ENCODE results near the gene SH3GLB2. TPM values are rescaled to one million over a fixed set of nuclear protein-coding genes. Genes with fewer than 3 reads are reported as not detected.
A peak's percentile ranks its signal among the peaks of the same experiment; 100 is the strongest.

SH3GLB2 gene
- total and polyA plus RNA-seq, 4 donors = 5.0 to 26.9 (median 18.3) TPM

- TF ChIP-seq, protein P1, sequence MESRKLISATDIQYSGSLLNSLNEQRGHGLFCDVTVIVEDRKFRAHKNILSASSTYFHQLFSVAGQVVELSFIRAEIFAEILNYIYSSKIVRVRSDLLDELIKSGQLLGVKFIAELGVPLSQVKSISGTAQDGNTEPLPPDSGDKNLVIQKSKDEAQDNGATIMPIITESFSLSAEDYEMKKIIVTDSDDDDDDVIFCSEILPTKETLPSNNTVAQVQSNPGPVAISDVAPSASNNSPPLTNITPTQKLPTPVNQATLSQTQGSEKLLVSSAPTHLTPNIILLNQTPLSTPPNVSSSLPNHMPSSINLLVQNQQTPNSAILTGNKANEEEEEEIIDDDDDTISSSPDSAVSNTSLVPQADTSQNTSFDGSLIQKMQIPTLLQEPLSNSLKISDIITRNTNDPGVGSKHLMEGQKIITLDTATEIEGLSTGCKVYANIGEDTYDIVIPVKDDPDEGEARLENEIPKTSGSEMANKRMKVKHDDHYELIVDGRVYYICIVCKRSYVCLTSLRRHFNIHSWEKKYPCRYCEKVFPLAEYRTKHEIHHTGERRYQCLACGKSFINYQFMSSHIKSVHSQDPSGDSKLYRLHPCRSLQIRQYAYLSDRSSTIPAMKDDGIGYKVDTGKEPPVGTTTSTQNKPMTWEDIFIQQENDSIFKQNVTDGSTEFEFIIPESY (IDR thresholded peaks at IDR 0.05) = no peak
- TF ChIP-seq JUND (IDR thresholded peaks at IDR 0.05) (no peak), FOXA2 (IDR thresholded peaks at IDR 0.05) (no peak), FOXA1 (IDR thresholded peaks at IDR 0.05) (no peak), HNF4A (conservative IDR thresholded peaks at IDR 0.05) (no peak), TAF1 (conservative IDR thresholded peaks at IDR 0.05) (no peak), YY1 (IDR thresholded peaks at IDR 0.05) (no peak), ATF3 (IDR thresholded peaks at IDR 0.05) (no peak), RXRA (IDR thresholded peaks at IDR 0.05) (no peak), NR2F2 (IDR thresholded peaks at IDR 0.05) (no peak), EGR1 (IDR thresholded peaks at IDR 0.05; ENCODE audit: low read depth in 2 of 2) (no peak), HNF4G (IDR thresholded peaks at IDR 0.05) (no peak), RAD21 (IDR thresholded peaks at IDR 0.05) (no peak), GABPA (IDR thresholded peaks at IDR 0.05 in 1 of 2, conservative IDR thresholded peaks at IDR 0.05 in 1 of 2) (no peak), SP1 (IDR thresholded peaks at IDR 0.05) (no peak)
- TF ChIP-seq, protein P2, sequence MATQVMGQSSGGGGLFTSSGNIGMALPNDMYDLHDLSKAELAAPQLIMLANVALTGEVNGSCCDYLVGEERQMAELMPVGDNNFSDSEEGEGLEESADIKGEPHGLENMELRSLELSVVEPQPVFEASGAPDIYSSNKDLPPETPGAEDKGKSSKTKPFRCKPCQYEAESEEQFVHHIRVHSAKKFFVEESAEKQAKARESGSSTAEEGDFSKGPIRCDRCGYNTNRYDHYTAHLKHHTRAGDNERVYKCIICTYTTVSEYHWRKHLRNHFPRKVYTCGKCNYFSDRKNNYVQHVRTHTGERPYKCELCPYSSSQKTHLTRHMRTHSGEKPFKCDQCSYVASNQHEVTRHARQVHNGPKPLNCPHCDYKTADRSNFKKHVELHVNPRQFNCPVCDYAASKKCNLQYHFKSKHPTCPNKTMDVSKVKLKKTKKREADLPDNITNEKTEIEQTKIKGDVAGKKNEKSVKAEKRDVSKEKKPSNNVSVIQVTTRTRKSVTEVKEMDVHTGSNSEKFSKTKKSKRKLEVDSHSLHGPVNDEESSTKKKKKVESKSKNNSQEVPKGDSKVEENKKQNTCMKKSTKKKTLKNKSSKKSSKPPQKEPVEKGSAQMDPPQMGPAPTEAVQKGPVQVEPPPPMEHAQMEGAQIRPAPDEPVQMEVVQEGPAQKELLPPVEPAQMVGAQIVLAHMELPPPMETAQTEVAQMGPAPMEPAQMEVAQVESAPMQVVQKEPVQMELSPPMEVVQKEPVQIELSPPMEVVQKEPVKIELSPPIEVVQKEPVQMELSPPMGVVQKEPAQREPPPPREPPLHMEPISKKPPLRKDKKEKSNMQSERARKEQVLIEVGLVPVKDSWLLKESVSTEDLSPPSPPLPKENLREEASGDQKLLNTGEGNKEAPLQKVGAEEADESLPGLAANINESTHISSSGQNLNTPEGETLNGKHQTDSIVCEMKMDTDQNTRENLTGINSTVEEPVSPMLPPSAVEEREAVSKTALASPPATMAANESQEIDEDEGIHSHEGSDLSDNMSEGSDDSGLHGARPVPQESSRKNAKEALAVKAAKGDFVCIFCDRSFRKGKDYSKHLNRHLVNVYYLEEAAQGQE (IDR thresholded peaks at IDR 0.05) = no peak
- TF ChIP-seq, protein P3, sequence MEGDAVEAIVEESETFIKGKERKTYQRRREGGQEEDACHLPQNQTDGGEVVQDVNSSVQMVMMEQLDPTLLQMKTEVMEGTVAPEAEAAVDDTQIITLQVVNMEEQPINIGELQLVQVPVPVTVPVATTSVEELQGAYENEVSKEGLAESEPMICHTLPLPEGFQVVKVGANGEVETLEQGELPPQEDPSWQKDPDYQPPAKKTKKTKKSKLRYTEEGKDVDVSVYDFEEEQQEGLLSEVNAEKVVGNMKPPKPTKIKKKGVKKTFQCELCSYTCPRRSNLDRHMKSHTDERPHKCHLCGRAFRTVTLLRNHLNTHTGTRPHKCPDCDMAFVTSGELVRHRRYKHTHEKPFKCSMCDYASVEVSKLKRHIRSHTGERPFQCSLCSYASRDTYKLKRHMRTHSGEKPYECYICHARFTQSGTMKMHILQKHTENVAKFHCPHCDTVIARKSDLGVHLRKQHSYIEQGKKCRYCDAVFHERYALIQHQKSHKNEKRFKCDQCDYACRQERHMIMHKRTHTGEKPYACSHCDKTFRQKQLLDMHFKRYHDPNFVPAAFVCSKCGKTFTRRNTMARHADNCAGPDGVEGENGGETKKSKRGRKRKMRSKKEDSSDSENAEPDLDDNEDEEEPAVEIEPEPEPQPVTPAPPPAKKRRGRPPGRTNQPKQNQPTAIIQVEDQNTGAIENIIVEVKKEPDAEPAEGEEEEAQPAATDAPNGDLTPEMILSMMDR (IDR thresholded peaks at IDR 0.05; ENCODE audit: low read depth, low read length, missing input control) = no peak
- TF ChIP-seq, protein P4, sequence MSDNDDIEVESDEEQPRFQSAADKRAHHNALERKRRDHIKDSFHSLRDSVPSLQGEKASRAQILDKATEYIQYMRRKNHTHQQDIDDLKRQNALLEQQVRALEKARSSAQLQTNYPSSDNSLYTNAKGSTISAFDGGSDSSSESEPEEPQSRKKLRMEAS (IDR thresholded peaks at IDR 0.05) = no peak
- no peaks in the 10 kb centered on the region for H3K9me3 ChIP-seq (ENCODE audit: control insufficient read depth in 4 of 4, low read length in 3 of 4)
- WGBS = 89% methylated on average over 21 of the region's 21 CpGs
- no peak overlapping the region for H3K4me3 ChIP-seq (ENCODE audit: low read depth in 1 of 3, low read length in 3 of 3)
- H3K27ac ChIP-seq (ENCODE audit: low read depth in 1 of 2, low read length in 2 of 2) = peak overlapping the region in 1 of 2 donors; percentile 13
- no peak for DNase-seq (ENCODE audit: low spot score)
- H3K4me1 ChIP-seq (ENCODE audit: control insufficient read depth in 4 of 4, insufficient read depth in 4 of 4, low read length in 3 of 4) = peaks cover 0 to 13% (median 5%) of the 10 kb centered on the region in 4 donors
- no peaks in the 10 kb centered on the region for H3K27me3 ChIP-seq (ENCODE audit: control insufficient read depth in 4 of 4, insufficient read depth in 4 of 4, low read length in 3 of 4)
- H3K9ac ChIP-seq (ENCODE audit: low read depth in 1 of 2, low read length in 2 of 2) = no peak overlapping the region
- H3K36me3 ChIP-seq (ENCODE audit: control insufficient read depth in 4 of 4, insufficient read depth in 3 of 4, low read depth in 1 of 4, low read length in 3 of 4) = peaks cover 0 to 21% (median 6%) of the 10 kb centered on the region in 4 donors
Observed at GRCh38 chr9:129058965-129059795, 31.0 kb upstream of the SH3GLB2 start.

All from liver (tissue), 9 donors.